ENCODE data around the gene TOPBP1.
"Not testable (repeated sequence)": the region's sequence is repeated elsewhere in the genome, so short reads cannot be mapped to it uniquely, and the experiment has no call there.

The TOPBP1 gene

GRCh38 chr3:133672461-133672860 lies 10.7 kb upstream of the TOPBP1 start:
- no peaks in the 10 kb centered on the region for H3K79me2 ChIP-seq (ENCODE audit: insufficient read depth, low read depth)
- H2AFZ ChIP-seq (ENCODE audit: low read depth) = no peak overlapping the region
- H3K9ac ChIP-seq = no peak overlapping the region
- no peak overlapping the region for H3K27ac ChIP-seq
- no peak overlapping the region for H3K4me2 ChIP-seq
- no peaks in the 10 kb centered on the region for H3K27me3 ChIP-seq (ENCODE audit: insufficient read depth, low read depth)
- TF ChIP-seq CTCF (conservative IDR thresholded peaks at IDR 0.05; ENCODE audit: low read depth, low read length) = no peak
- H3K4me3 ChIP-seq (IDR thresholded peaks at IDR 0.05; ENCODE audit: insufficient read depth, low read depth, low read length) = no peak overlapping the region
- H3K36me3 ChIP-seq (ENCODE audit: insufficient read depth) = no peaks in the 10 kb centered on the region
- peaks cover 13% of the 10 kb centered on the region for H3K4me1 ChIP-seq (ENCODE audit: low read depth, poor library complexity, severe bottlenecking)
- no peaks in the 10 kb centered on the region for H4K20me1 ChIP-seq (ENCODE audit: insufficient read depth)

- Histone ChIP-seq H3K27ac (no peak overlapping the region), H3K79me2 (ENCODE audit: insufficient read depth, low read depth) (no peaks in the 10 kb centered on the region), H3K27me3 (ENCODE audit: insufficient read depth, low read depth) (no peaks in the 10 kb centered on the region)
These were observed 8.8 kb upstream of the TOPBP1 start for GRCh38 chr3:133670525-133670995.

DNA sequence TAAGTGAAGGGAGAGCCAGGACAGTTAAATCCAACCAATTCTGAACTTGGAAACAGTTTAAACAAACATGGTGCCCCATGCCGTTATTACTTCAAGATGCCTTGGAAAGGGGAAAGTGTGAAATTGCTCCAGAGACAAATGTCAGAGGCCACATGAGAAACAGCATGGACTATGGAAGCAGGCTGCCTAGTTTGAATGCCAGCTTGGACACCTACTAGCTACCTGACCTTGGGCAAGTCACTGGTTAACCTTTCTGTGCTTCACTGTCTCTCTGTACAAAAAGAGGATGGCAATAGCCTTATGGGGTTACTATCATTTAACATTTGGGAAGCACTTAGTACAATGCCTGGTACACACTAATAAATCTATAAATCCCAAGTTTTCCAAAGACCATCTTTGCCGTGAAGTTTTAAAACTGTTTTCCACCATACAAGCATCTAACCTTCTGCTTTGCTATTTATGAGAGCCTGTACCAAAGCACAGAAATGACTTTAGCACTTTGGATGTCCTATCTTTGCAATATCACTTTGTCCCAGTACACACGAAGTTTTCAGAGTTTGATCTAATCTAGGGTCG lies 8.3 kb upstream of the TOPBP1 start:
- Histone ChIP-seq H3K9ac (no peak overlapping the region), H3K27ac (no peak overlapping the region), H3K4me3 (IDR thresholded peaks at IDR 0.05; ENCODE audit: insufficient read depth, low read depth, low read length) (no peak overlapping the region), H3K4me1 (ENCODE audit: low read depth, poor library complexity, severe bottlenecking) (no peaks in the 10 kb centered on the region), H3K36me3 (ENCODE audit: insufficient read depth) (no peaks in the 10 kb centered on the region), H2AFZ (ENCODE audit: low read depth) (no peak overlapping the region), H3K4me2 (no peak overlapping the region), H4K20me1 (ENCODE audit: insufficient read depth) (no peaks in the 10 kb centered on the region), H3K79me2 (ENCODE audit: insufficient read depth, low read depth) (no peaks in the 10 kb centered on the region), H3K27me3 (ENCODE audit: insufficient read depth, low read depth) (no peaks in the 10 kb centered on the region)
- TF ChIP-seq CTCF (conservative IDR thresholded peaks at IDR 0.05; ENCODE audit: low read depth, low read length) = no peak

More at GRCh38 chr3:133670525-133670995, 8.8 kb upstream of the TOPBP1 start:
- no peak overlapping the region for H2AFZ ChIP-seq (ENCODE audit: low read depth)
- no peak overlapping the region for H3K4me3 ChIP-seq (IDR thresholded peaks at IDR 0.05; ENCODE audit: insufficient read depth, low read depth, low read length)
- H3K9ac ChIP-seq = no peak overlapping the region
- no peaks in the 10 kb centered on the region for H3K36me3 ChIP-seq (ENCODE audit: insufficient read depth)
- H4K20me1 ChIP-seq (ENCODE audit: insufficient read depth) = no peaks in the 10 kb centered on the region
- H3K4me2 ChIP-seq = no peak overlapping the region
- TF ChIP-seq CTCF (conservative IDR thresholded peaks at IDR 0.05; ENCODE audit: low read depth, low read length) = no peak
- peaks cover 5% of the 10 kb centered on the region for H3K4me1 ChIP-seq (ENCODE audit: low read depth, poor library complexity, severe bottlenecking)

GRCh38 chr3:133667118-133667517 lies 5.4 kb upstream of the TOPBP1 start:
- peaks cover 19% of the 10 kb centered on the region for H3K4me1 ChIP-seq (ENCODE audit: low read depth, poor library complexity, severe bottlenecking)
- H4K20me1 ChIP-seq (ENCODE audit: insufficient read depth) = no peaks in the 10 kb centered on the region
- H2AFZ ChIP-seq (ENCODE audit: low read depth) = no peak overlapping the region
- no peak overlapping the region for H3K4me2 ChIP-seq
- H3K4me3 ChIP-seq (IDR thresholded peaks at IDR 0.05; ENCODE audit: insufficient read depth, low read depth, low read length) = no peak overlapping the region
- H3K36me3 ChIP-seq (ENCODE audit: insufficient read depth) = no peaks in the 10 kb centered on the region
- no peaks in the 10 kb centered on the region for H3K27me3 ChIP-seq (ENCODE audit: insufficient read depth, low read depth)
- no peak overlapping the region for H3K9ac ChIP-seq
- TF ChIP-seq CTCF (conservative IDR thresholded peaks at IDR 0.05; ENCODE audit: low read depth, low read length) = no peak
- H3K79me2 ChIP-seq (ENCODE audit: insufficient read depth, low read depth) = peaks cover 10% of the 10 kb centered on the region; the same call in 1 of the 2 replicates
- H3K27ac ChIP-seq = no peak overlapping the region

GRCh38 chr3:133665188-133665587 lies 3.4 kb upstream of the TOPBP1 start:
- H3K9ac ChIP-seq; H2AFZ ChIP-seq (ENCODE audit: low read depth); H4K20me1 ChIP-seq (ENCODE audit: insufficient read depth); H3K27ac ChIP-seq; H3K36me3 ChIP-seq (ENCODE audit: insufficient read depth); H3K4me2 ChIP-seq; H3K4me3 ChIP-seq (IDR thresholded peaks at IDR 0.05; ENCODE audit: insufficient read depth, low read depth, low read length); H3K27me3 ChIP-seq (ENCODE audit: insufficient read depth, low read depth): not testable (repeated sequence)
- H3K79me2 ChIP-seq (ENCODE audit: insufficient read depth, low read depth) = peaks cover 29% of the 10 kb centered on the region
- H3K4me1 ChIP-seq (ENCODE audit: low read depth, poor library complexity, severe bottlenecking) = peaks cover 26% of the 10 kb centered on the region
